Measurements from ENCODE around the gene NT5C1B.
"Not testable (repeated sequence)": the region's sequence is repeated elsewhere in the genome, so short reads cannot be mapped to it uniquely, and the experiment has no call there.

The NT5C1B gene

DNA sequence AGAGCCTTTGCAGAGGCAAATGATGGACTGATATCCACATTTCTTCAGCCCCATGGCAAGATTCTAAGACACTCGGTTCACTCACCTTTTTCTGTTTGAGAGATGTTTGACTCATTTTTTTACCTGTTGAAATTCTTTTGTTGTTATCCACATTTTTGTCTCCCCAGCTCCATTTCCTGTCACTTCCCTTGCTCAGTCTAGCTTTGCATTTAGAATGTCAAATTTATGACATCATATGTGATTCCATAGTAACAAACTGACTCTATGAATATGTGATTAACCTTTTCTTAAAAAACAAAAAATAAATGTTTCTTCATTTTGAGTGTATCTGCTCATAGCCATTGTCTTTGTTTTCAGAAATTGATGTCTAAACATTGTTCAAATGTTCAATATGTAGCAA lies at the start of gene NT5C1B:
TSS of gene NT5C1B (minus strand) at position 216 of the 400 bp plus-strand sequence. CDS start at position 115, 101 bp downstream.
- TF ChIP-seq CTCF (conservative IDR thresholded peaks at IDR 0.05; ENCODE audit: low read depth, low read length) = no peak
- no peak for DNase-seq (ENCODE audit: low read depth)
- no peak within 1 kb of the TSS for H3K4me3 ChIP-seq (ENCODE audit: low read length)

DNA sequence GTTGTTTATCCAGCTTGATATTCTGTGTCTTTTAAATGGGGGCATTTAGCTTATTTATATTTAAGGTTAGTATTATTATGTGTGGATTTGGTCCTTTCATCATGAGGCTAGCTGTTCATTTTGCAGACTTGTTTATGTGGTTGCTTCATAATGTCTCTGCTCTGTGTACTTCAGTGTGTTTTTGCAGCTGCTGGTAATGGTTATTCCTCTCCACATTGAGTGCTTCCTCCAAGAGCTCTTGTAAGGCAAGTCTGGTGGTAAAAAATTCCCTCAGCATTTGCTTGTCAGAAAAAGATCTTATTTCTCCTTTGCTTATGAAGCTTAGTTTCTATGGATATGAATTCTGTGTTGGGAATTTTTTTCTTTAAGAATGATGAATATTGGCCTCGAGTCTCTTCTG lies 47.8 kb upstream of the NT5C1B start:
- no peak for DNase-seq (ENCODE audit: low read depth)
- no peak overlapping the region for H3K4me3 ChIP-seq (ENCODE audit: low read length)
- no peak for TF ChIP-seq CTCF (conservative IDR thresholded peaks at IDR 0.05; ENCODE audit: low read depth, low read length)

GRCh38 chr2:18632699-18633098 lies 43.3 kb upstream of the NT5C1B start:
- H3K4me3 ChIP-seq (ENCODE audit: low read length); DNase-seq (ENCODE audit: low read depth): not testable (repeated sequence)

- no peak overlapping the region for H3K4me3 ChIP-seq (ENCODE audit: low read length)
- no peak for TF ChIP-seq CTCF (conservative IDR thresholded peaks at IDR 0.05; ENCODE audit: low read depth, low read length)
- DNase-seq (ENCODE audit: low read depth) = no peak
Observed at GRCh38 chr2:18630941-18631340, 41.6 kb upstream of the NT5C1B start.

DNA sequence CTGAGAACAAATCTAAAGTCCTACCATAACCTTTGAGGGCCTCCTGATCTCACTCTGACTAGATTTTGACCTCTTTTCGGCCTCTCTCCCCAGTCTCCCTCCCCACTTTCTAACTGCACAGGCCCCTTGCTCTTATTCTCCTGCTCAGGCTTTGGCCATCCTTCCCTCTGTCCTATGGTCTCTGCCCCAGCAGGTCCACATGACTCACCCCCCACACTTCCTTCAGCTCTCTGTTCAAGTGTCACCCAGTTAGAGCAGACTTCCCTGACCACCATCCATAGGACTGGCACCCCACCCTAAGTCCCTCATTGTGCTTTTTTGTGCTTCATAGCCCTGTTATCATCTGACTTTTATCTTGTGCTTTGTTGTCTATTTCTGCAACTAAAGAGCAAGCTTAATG lies 41.2 kb upstream of the NT5C1B start:
- no peak for DNase-seq (ENCODE audit: low read depth)
- TF ChIP-seq CTCF (conservative IDR thresholded peaks at IDR 0.05; ENCODE audit: low read depth, low read length) = no peak
- no peak overlapping the region for H3K4me3 ChIP-seq (ENCODE audit: low read length)

DNA sequence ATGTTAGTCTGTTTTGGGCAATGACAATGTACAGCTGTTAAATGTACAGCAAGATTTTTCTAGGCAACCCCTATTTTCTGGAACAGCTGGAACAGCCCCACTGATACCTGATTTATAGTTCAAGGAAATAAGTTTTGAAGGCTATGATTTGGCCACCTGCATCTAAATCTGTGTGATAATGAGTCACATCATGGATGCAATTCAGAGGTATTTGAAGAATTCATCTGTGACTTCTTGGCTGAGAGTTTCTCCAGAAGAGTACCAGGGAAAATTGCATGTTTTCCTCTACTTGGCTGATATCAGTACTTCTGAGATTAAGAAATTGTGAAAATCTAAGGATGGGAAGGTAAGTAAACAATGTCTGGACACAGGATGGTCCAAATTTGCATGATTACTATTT lies 40.7 kb upstream of the NT5C1B start:
- no peak overlapping the region for H3K4me3 ChIP-seq (ENCODE audit: low read length)
- no peak for DNase-seq (ENCODE audit: low read depth)
- no peak for TF ChIP-seq CTCF (conservative IDR thresholded peaks at IDR 0.05; ENCODE audit: low read depth, low read length)

- TF ChIP-seq CTCF (conservative IDR thresholded peaks at IDR 0.05; ENCODE audit: low read depth, low read length) = no peak
- H3K4me3 ChIP-seq (ENCODE audit: low read length) = no peak overlapping the region
Observed at GRCh38 chr2:18626958-18627650, 37.7 kb upstream of the NT5C1B start.

More at GRCh38 chr2:18626958-18627650, 37.7 kb upstream of the NT5C1B start:
- no peak for DNase-seq (ENCODE audit: low read depth)

Data from retinal pigment epithelial cell (primary cell).